HG02981 (cell line): ENCODE measurements around the gene XRCC6.
A peak's percentile ranks its signal among the peaks of the same experiment; 100 is the strongest.
"Not testable (repeated sequence)": the region's sequence is repeated elsewhere in the genome, so short reads cannot be mapped to it uniquely, and the experiment has no call there.

ENCODE experiments used
- ATAC-seq: cut with Tn5 transposase; IDR thresholded peaks from one replicate; pipeline ENCODE4 v1.9.1; 2021; ENCODE audit warnings: mild to moderate bottlenecking, moderate library complexity; ENCODE audit not compliant: unreplicated experiment

XRCC6 gene

GRCh38 chr22:41621099-41621910, at the start of gene XRCC6:
TSS of gene XRCC6 (plus strand) at chr22:41621295. CDS start at chr22:41622005, 710 bp downstream.
- ATAC-seq = peak; percentile 84

- ATAC-seq = no peak
Observed at GRCh38 chr22:41571786-41572185, 49.3 kb upstream of the XRCC6 start.

DNA sequence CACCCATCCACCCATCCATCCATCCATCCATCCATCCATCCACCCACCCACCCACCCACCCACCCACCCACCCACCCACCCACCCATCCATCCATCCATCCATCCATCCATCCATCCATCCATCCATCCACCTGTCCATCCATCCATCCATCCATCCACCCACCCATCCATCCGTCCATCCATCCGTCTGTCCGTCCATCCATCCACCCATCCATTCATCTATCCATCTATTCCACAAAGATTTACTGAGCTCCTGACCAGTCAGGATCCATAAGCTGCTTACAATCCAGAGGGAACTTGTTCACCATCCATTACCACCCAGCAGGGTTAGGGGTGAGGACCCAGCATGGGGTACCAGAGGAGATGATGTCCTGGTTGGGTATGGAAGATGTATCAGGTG, 48.8 kb upstream of the XRCC6 start:
- not testable (repeated sequence) for ATAC-seq

DNA sequence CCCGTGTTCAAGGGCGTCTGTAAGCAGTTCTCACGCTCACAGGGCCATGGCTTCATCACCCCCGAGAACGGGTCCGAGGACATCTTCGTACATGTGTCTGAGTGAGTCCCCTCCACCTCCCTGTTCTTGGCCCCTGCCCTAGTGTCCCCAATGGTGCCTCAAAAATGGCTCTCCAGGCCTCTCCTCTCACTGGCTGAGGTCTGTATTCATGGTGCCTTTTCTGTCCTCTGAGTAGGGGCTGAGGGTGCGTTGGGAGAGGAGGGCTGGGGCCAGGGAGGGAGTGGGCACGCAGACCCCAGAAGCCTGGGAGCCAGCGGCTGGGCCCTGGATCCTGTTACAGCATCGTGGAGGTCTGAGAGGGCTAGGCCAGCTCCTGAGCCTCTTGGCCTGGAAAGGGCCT, 47.4 kb upstream of the XRCC6 start:
- ATAC-seq = no peak

DNA sequence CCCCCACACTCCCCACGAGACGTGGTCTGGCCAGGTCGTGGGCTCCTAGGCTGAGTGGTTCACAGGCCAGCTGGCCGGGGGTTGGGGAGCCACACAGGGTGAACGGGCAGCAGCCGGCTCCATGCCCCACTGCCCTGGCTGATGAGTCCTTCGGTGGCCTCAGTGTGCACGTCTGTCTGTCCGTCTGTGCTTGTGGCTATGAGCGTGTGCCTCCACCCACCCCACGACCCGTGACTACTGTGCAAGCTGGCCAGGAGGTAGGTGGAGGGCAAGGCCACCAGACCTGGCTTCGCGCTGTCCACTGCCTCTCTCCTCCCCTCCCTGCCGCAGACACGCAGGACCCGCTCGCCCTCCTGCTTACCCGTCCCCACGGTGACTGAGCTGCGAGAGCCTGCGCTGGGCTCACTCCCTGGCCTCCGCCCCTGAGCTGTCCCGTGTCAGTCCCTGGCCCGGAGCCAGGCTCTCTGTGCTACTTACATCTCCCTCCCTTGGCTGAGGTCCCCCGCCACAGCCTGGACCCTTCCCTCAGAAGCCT, 46.2 kb upstream of the XRCC6 start:
- no peak for ATAC-seq

- no peak for ATAC-seq
Observed at GRCh38 chr22:41575533-41575932, 45.6 kb upstream of the XRCC6 start.

DNA sequence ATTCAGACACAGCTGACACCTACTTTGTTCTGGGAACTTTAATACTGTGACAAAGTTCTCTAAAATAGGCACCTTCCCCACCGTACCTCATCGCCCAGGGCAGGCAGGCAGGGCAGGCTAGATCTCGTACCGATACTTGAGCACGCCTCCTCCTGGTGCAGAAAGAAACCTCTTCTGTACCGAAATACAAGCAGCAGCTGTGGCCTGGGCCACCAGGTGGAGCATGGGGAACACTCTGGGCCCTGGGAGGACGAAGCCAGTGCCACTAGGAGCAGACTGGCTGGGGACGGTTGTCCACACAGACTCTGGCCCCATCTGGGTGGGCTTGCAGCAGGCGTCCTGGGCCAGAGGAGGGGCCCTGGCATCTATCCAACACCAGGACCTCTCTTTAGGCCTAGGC, 44.2 kb upstream of the XRCC6 start:
- ATAC-seq = no peak

DNA sequence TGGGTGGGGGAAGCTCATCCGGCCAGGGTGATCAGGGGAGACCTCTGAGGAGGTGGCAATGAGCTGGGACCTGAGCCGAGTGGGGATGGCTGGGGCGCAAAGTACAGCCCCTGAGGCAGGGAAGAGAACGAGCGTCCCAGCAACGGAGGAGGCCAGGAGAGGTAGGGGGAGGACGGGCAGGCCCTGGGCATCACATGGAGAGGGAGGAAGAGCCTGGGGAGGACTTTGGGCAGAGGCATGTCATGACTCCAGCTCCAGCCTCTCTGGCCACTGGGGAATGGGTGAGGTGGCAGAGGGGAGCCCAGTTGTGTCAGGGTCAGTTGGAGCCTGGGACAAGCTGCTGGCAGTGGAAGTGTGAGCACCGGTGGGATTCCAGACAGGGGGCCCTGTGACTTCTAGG, 43.0 kb upstream of the XRCC6 start:
- ATAC-seq = no peak

DNA sequence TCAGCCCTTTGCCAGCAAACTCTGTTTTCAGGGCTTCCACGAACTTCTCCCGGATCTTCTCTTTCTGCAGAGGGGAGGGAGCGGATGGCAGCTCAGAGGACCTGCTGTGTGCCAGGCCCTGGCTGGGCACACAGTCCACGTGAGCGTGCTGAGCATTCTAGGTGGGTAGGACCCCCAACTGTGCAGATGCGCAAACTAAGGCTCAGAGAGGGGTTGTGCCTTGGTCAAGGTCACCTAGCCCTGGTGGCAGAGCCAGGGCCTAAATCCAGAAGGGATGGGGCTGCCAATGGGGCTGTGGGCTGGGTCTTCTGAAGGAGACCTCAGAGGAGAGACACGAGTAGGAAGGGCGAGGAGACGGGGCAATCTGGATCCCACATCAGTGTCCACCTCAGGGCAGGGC, 42.3 kb upstream of the XRCC6 start:
- ATAC-seq = no peak

- no peak for ATAC-seq
Observed at GRCh38 chr22:41579297-41579996, 41.6 kb upstream of the XRCC6 start.

DNA sequence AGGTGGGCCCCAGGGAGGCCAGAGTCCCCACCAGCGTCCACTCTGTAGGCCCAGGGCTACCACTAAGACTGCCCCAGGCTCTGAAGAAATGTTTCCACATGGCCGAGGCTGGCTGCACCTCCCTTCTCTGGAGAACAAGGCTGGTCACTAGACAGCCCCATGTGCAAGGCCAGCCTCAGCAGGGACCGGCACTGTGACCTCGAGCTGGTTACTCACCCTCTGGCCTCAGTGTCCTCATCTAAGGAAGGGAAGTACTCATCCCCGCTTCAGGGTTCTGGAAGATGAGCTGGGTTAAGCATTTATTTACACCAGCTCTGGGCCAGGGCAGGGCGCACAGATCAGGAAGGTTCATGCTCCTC, 41.1 kb upstream of the XRCC6 start:
- ATAC-seq = no peak

DNA sequence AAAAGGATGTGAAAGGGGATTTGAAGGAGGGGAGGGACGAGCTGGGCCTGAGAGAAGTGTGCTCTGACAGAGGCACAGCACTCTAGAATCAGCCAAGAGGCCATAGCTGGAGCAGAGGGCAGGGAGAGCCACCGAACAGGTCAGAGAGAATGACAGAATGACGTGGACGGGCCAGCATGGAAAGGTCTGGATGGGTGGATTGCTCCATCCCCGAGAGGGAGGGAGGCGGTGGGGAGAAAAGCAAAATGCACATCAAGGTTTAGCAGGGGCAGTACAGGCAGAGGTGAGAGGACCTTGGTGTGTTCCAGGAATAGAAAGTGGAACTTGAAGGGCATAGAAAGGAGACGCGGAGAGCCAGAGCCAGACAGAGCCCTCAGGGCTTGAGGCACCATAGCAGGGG, 38.4 kb upstream of the XRCC6 start:
- no peak for ATAC-seq

- ATAC-seq = no peak
Observed at GRCh38 chr22:41584881-41585280, 36.2 kb upstream of the XRCC6 start.

GRCh38 chr22:41585898-41586297, 35.2 kb upstream of the XRCC6 start:
- no peak for ATAC-seq

DNA sequence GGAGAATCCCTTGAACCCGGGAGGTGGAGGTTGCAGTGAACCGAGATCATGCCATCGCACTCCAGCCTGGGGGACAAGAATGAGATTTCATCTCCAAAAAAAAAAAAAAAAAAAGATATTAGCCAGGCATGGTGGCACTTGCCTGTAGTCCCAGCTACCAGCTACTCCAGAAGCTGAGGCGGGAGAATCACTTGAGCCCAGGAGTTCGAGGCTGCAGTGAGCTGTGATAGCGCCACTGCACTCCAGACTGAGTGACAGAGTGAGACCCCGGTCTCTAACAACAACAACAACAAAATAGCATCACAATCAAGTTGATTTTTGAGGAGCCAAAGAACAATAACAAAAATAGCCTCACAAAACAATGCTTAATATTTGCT, 33.8 kb upstream of the XRCC6 start:
- no peak for ATAC-seq

- ATAC-seq = peak; percentile 94
Observed at GRCh38 chr22:41589391-41590241, 31.5 kb upstream of the XRCC6 start, which contains the start of gene PMM1. TSS of gene PMM1 (minus strand) at chr22:41589840. CDS start at chr22:41589805, 35 bp downstream.

- not testable (repeated sequence) for ATAC-seq
Observed at GRCh38 chr22:41593336-41593960, 27.6 kb upstream of the XRCC6 start.

GRCh38 chr22:41595703-41596102, 25.4 kb upstream of the XRCC6 start:
- no peak for ATAC-seq

DNA sequence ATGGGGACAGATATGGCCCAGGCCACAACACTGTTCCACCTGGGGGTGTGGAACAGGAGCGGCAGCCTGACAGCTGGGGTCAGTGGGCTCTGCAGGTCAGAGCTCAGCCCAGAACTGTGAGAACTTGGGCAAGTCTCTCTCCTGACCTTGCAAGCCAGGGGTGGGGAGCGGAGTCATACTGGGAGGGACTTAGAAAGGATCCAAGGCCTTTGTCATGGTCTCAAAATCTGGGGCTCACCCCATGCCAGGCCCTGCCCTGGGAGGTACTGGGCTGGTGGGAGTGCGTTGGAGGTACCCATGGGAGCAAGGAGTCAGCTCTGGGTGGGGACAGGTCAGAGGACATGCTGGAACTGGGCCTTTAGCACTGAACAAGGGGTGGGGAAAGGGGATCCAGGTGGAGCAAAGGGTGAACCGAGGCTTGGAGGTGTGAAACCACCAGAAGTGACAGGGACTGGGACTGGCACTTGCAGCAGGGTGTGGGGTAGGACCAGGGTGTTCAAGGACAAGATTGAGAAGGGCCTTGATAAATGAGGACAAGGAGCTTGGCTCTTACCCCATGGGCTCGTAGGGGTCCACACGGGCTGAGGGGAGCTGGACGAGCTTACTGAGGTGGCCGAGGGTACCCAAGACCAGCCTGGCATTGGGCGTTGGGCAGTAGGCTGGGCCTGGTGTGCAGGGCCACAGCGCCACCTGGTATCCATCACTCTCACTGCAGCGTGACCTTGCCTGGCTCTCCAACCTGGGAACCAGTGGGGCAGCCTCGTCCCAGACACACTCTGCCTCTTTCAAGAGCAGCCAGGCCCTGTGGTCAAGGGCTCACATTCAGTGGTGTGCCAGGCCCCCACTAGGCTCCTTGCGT, 24.1 kb upstream of the XRCC6 start:
- no peak for ATAC-seq

GRCh38 chr22:41597635-41597953, 23.5 kb upstream of the XRCC6 start:
- ATAC-seq = no peak
